GM18519 (cell line): ENCODE data around the gene SUCLG2.

Experiments
- ATAC-seq: cut with Tn5 transposase; IDR thresholded peaks from one replicate; pipeline ENCODE4 v1.9.1; 2021; ENCODE audit warnings: mild to moderate bottlenecking, moderate library complexity; ENCODE audit not compliant: unreplicated experiment, low FRiP score

SUCLG2 gene

GRCh38 chr3:67468511-67468910 is 185.9 kb downstream of the SUCLG2 start:
- no peak for ATAC-seq

GRCh38 chr3:67463656-67464055 is 190.8 kb downstream of the SUCLG2 start:
- no peak for ATAC-seq

- no peak for ATAC-seq
Measured at GRCh38 chr3:67462187-67462586, 192.2 kb downstream of the SUCLG2 start.

- ATAC-seq = no peak
Measured at GRCh38 chr3:67461667-67462142, 192.7 kb downstream of the SUCLG2 start.

- no peak for ATAC-seq
Measured at GRCh38 chr3:67460841-67461510, 193.4 kb downstream of the SUCLG2 start.

- no peak for ATAC-seq
Measured at GRCh38 chr3:67459796-67460195, 194.6 kb downstream of the SUCLG2 start.

GRCh38 chr3:67458896-67459530 is 195.4 kb downstream of the SUCLG2 start:
- no peak for ATAC-seq

GRCh38 chr3:67458408-67458807 is 196.0 kb downstream of the SUCLG2 start:
- ATAC-seq = no peak

GRCh38 chr3:67453628-67454027 is 200.8 kb downstream of the SUCLG2 start:
- no peak for ATAC-seq

GRCh38 chr3:67450153-67450552 is 204.3 kb downstream of the SUCLG2 start:
- ATAC-seq = no peak

GRCh38 chr3:67447393-67447792 is 207.0 kb downstream of the SUCLG2 start:
- ATAC-seq = no peak

- no peak for ATAC-seq
Measured at GRCh38 chr3:67437789-67438188, 216.6 kb downstream of the SUCLG2 start.

- ATAC-seq = no peak
Measured at GRCh38 chr3:67437090-67437489, 217.3 kb downstream of the SUCLG2 start.

GRCh38 chr3:67433109-67433508 is 221.3 kb downstream of the SUCLG2 start:
- no peak for ATAC-seq

GRCh38 chr3:67431887-67432286 is 222.5 kb downstream of the SUCLG2 start:
- no peak for ATAC-seq

GRCh38 chr3:67423722-67424121 is 230.7 kb downstream of the SUCLG2 start:
- no peak for ATAC-seq

- ATAC-seq = no peak
Measured at GRCh38 chr3:67421912-67422311, 232.5 kb downstream of the SUCLG2 start.

- no peak for ATAC-seq
Measured at GRCh38 chr3:67419779-67420178, 234.6 kb downstream of the SUCLG2 start.

- ATAC-seq = no peak
Measured at GRCh38 chr3:67419218-67419529, 235.2 kb downstream of the SUCLG2 start.

- no peak for ATAC-seq
Measured at GRCh38 chr3:67418426-67419217, 235.8 kb downstream of the SUCLG2 start.

GRCh38 chr3:67416703-67417102 is 237.7 kb downstream of the SUCLG2 start:
- ATAC-seq = no peak

GRCh38 chr3:67415511-67415910 is 238.9 kb downstream of the SUCLG2 start:
- no peak for ATAC-seq
